Activated naive CD8-positive, alpha-beta T cell (primary cell): Measurements from ENCODE around the gene SIRT5.
A peak's percentile ranks its signal among the peaks of the same experiment; 100 is the strongest.

Experiments
- H3K27ac Mint-ChIP-seq: one replicate; pipeline ENCODE4 v1.8.0; 2021; ENCODE audit warnings: mixed read lengths
- H3K27me3 Mint-ChIP-seq: one replicate; pipeline ENCODE4 v1.8.0; 2021; ENCODE audit warnings: mixed read lengths
- H3K36me3 Mint-ChIP-seq: one replicate; pipeline ENCODE4 v1.8.0; 2021; ENCODE audit warnings: mixed read lengths
- H3K4me1 Mint-ChIP-seq: one replicate; pipeline ENCODE4 v1.8.0; 2021; ENCODE audit warnings: low read depth, mixed read lengths
- H3K4me3 Mint-ChIP-seq: one replicate; pipeline ENCODE4 v1.8.0; 2021; ENCODE audit warnings: mild to moderate bottlenecking, mixed read lengths
- H3K9me3 Mint-ChIP-seq: one replicate; pipeline ENCODE4 v1.8.0; 2021; ENCODE audit warnings: low read depth, mixed read lengths

SIRT5 gene

GRCh38 chr6:13574571-13575376 is at the start of gene SIRT5:
Gene SIRT5 (plus strand): TSS chr6:13574601. CDS start chr6:13584111, 9,510 bp downstream.
- Mint-ChIP-seq H3K36me3 (no peaks in the 10 kb centered on the region), H3K27ac (peak within 1 kb of the TSS; percentile 98), H3K4me1 (peaks cover 17% of the 10 kb centered on the region), H3K9me3 (no peaks in the 10 kb centered on the region), H3K4me3 (peak within 1 kb of the TSS; percentile 95), H3K27me3 (no peaks in the 10 kb centered on the region)

DNA sequence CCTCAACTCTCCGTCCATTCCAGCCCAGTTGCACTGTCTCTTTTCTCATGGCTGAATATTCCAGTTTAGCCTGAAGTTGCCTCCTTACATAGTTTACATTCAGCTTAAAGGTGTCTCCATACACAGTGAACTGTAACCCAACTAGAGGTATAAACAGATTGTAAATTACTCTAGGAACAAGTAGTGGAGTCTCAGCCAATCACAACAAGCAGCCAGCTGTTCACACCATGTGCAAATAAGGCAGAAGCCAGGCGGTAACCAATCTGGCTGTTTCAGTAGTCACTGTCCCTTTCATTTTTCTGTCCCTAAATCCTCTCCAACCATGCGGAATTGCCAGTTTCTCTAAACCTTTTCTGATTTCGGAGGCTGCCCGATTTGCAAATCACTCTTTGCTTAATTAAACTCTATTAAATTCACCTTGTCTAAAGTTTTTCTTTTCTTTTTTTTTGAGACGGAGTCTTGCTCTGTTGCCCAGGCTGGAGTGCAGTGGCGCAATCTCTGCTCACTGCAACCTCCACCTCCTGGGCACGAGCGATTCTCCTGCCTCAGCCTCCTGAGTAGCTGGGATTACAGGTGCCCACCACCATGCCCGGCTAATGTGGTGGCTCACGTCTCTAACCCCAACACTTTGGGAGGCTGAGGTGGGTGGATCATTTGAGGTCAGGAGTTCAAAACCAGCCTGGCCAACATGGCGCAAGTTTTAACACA is 49.4 kb upstream of the SIRT5 start:
- Mint-ChIP-seq H3K4me3 (no peak overlapping the region), H3K27ac (no peak overlapping the region), H3K36me3 (no peaks in the 10 kb centered on the region), H3K27me3 (no peaks in the 10 kb centered on the region), H3K4me1 (peaks cover 20% of the 10 kb centered on the region), H3K9me3 (no peaks in the 10 kb centered on the region)

DNA sequence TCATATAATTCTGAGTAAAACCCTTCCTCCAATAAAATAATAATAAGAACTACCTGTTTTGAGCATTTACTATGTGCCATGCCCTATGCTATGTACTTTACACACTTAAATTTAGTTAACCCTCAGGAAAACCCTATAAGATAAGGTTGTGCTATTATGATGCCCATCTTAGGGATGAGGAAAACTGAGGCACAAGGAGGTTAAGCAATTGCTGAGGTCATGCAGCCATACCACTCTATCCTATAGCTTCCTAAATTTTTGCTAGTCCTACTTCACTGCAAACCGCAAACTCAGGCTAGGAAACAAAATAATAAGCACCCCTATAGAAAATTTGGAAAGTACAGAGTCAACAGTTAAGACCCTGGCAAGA is 48.1 kb upstream of the SIRT5 start:
- H3K27ac Mint-ChIP-seq = peak overlapping the region; percentile 37
- H3K27me3 Mint-ChIP-seq = no peaks in the 10 kb centered on the region
- no peaks in the 10 kb centered on the region for H3K36me3 Mint-ChIP-seq
- H3K4me3 Mint-ChIP-seq = peak overlapping the region; percentile 14
- no peaks in the 10 kb centered on the region for H3K9me3 Mint-ChIP-seq
- peaks cover 20% of the 10 kb centered on the region for H3K4me1 Mint-ChIP-seq

DNA sequence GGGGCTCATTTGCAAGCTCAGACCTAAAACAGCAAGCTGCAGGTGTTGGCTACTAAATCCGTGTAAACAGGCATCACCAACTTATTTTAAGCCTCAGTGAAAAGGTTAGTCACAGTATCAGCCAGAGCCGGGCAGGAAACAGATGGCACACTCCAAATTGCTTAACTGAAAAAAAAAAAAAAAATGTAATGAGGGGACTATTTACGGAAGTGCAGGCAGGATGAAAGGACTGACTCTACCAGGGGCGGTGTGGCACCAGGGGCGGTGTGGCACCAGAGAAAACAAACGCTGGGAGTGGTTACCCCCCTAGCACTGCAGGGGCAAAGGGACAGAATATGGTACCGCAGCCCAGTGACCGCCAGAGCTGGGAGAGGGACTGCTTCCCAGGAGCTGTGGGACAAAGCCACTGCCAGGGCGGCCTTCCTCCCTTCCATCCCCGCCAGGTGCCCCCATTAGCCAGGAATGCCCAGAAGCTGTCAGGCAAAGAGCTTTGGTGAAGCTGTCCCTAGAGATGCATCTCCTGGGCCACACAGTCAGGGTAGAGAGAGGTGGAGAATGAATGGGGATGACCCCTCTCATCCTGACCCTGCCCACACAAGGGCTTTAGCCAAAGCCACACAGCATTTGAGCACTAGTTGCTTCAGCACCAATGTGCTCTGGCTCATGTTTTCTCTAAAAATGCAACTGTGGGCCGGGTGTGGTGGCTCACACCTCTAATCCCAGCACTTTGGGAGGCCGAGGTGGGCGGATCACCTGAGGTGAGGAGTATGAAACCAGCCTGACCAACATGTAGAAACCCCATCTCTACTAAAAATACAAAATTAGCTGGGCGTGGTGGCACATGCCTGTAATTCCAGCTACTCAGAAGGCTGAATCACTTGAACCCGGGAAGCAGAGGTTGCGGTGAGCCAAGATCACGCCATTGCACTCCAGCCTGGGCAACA is 47.4 kb upstream of the SIRT5 start:
- Mint-ChIP-seq H3K27ac (peak overlapping the region; percentile 37), H3K27me3 (no peaks in the 10 kb centered on the region), H3K36me3 (no peaks in the 10 kb centered on the region), H3K4me1 (peaks cover 20% of the 10 kb centered on the region), H3K4me3 (peak overlapping the region; percentile 14), H3K9me3 (no peaks in the 10 kb centered on the region)

DNA sequence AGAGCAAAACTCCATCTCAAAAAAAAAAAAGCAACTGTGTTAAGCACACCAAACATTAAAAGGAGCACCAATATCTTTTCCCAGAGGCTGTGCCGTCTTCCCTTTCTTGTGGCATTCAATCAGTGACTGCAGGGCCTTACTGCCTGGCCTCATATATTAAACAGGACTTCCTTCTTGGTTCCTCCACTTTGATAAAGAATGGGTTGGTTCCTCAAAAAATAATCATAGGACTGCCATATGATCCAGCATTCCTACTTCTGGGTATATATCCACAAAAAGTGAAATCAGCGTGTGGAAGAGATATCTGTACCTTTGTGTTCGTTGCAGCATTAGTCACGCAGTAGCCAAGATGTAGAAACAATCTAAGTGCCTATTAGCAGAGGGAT is 46.7 kb upstream of the SIRT5 start:
- no peaks in the 10 kb centered on the region for H3K36me3 Mint-ChIP-seq
- H3K4me3 Mint-ChIP-seq = no peak overlapping the region
- peak overlapping the region; percentile 52 for H3K27ac Mint-ChIP-seq
- H3K9me3 Mint-ChIP-seq = no peaks in the 10 kb centered on the region
- H3K27me3 Mint-ChIP-seq = no peaks in the 10 kb centered on the region
- peaks cover 20% of the 10 kb centered on the region for H3K4me1 Mint-ChIP-seq

DNA sequence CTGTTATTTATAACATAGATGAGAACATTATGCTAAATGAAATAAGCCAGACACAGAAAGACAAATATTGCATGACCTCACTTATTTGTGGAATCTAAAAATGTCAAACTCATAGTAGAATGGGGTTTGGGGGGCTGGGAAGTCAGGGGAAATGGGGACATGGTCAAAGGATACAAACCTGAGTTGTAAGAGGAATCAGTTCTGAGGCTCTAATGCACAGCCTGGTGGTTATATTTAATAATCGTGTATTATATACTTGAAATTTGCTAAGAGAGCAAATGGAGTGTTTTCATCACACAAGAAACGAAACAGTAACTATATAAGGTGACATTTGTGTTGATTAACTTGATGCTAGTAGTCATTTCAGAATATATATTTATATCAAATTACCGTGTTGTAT is 46.2 kb upstream of the SIRT5 start:
- H3K27ac Mint-ChIP-seq = no peak overlapping the region

GRCh38 chr6:13528777-13529343 is 45.5 kb upstream of the SIRT5 start:
- Mint-ChIP-seq H3K4me1 (peaks cover 20% of the 10 kb centered on the region), H3K27ac (no peak overlapping the region), H3K36me3 (no peaks in the 10 kb centered on the region), H3K9me3 (no peaks in the 10 kb centered on the region), H3K4me3 (no peak overlapping the region), H3K27me3 (no peaks in the 10 kb centered on the region)

More for the DNA sequence above, 46.2 kb upstream of the SIRT5 start:
- no peak overlapping the region for H3K4me3 Mint-ChIP-seq
- no peaks in the 10 kb centered on the region for H3K9me3 Mint-ChIP-seq
- H3K4me1 Mint-ChIP-seq = peaks cover 20% of the 10 kb centered on the region
- no peaks in the 10 kb centered on the region for H3K27me3 Mint-ChIP-seq
- H3K36me3 Mint-ChIP-seq = no peaks in the 10 kb centered on the region

GRCh38 chr6:13531956-13532355 is 42.4 kb upstream of the SIRT5 start:
- no peak overlapping the region for H3K27ac Mint-ChIP-seq
- no peaks in the 10 kb centered on the region for H3K27me3 Mint-ChIP-seq
- H3K4me3 Mint-ChIP-seq = no peak overlapping the region
- H3K36me3 Mint-ChIP-seq = no peaks in the 10 kb centered on the region
- no peaks in the 10 kb centered on the region for H3K9me3 Mint-ChIP-seq
- H3K4me1 Mint-ChIP-seq = peaks cover 5% of the 10 kb centered on the region

DNA sequence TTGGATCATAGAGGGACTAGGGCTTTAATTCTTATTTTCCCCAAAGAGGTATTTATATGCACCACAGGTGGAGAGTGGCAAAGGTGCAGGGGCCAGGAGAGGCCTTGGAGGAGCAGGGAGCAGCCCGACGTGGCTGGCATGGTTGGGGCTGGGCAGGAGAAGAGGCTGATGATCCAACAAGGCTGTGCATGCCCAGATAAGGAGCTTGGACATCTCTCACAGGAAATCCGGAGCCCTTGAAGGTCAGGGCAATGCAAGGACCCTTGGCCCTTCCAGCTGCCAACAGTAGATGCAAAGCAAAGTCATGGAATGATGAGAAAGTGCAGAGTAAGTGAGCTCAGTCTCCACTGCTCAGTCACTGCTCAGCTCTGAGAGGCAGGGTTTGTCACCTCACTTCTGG is 39.9 kb upstream of the SIRT5 start:
- Mint-ChIP-seq H3K9me3 (no peaks in the 10 kb centered on the region), H3K4me3 (no peak overlapping the region), H3K27me3 (no peaks in the 10 kb centered on the region), H3K4me1 (no peaks in the 10 kb centered on the region), H3K36me3 (no peaks in the 10 kb centered on the region), H3K27ac (no peak overlapping the region)

DNA sequence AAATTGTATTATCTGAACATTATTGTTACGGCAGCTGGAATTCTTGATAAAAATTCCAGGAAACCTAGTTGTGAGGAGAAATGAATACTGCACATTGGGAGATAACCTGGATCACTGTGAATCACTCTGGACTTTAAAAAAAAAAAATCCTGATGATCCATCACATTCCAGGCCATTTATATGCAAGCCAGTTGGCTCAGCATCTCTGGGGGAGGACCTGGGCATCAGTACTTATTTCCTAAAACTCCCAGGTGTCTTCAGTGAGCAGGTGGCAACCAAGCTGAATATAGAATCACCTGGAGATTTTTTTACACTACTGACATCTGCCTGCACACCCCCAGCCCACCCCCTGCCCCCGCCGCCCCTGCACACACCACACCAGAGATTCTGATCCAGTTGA is 39.1 kb upstream of the SIRT5 start:
- Mint-ChIP-seq H3K9me3 (no peaks in the 10 kb centered on the region), H3K4me1 (no peaks in the 10 kb centered on the region), H3K27ac (no peak overlapping the region), H3K27me3 (no peaks in the 10 kb centered on the region), H3K4me3 (no peak overlapping the region), H3K36me3 (no peaks in the 10 kb centered on the region)

GRCh38 chr6:13536796-13537526 is 37.4 kb upstream of the SIRT5 start:
- H3K4me1 Mint-ChIP-seq = no peaks in the 10 kb centered on the region
- no peaks in the 10 kb centered on the region for H3K27me3 Mint-ChIP-seq
- H3K9me3 Mint-ChIP-seq = no peaks in the 10 kb centered on the region
- no peaks in the 10 kb centered on the region for H3K36me3 Mint-ChIP-seq
- no peak overlapping the region for H3K27ac Mint-ChIP-seq
- no peak overlapping the region for H3K4me3 Mint-ChIP-seq

DNA sequence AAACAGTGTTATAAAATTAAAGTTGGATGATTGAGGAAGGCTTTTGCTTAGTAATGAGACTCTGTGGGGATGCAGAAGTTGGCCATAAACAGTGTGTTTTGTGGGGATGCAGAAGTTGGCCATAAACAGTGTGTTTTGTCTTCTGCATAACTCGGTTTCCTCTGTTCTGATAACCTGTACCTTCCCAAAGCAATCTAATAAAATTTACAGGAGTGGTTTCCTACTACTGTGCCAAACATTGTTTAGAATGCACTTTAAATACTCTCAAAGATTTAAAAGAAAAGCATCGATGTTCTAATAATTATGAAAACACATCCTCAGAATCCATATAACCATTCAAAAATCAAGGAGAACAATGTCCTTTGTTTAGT is 36.9 kb upstream of the SIRT5 start:
- Mint-ChIP-seq H3K27ac (no peak overlapping the region), H3K4me3 (no peak overlapping the region), H3K36me3 (no peaks in the 10 kb centered on the region)

GRCh38 chr6:13538084-13538483 is 36.3 kb upstream of the SIRT5 start:
- H3K9me3 Mint-ChIP-seq = no peaks in the 10 kb centered on the region
- no peaks in the 10 kb centered on the region for H3K36me3 Mint-ChIP-seq
- no peak overlapping the region for H3K27ac Mint-ChIP-seq
- no peaks in the 10 kb centered on the region for H3K4me1 Mint-ChIP-seq
- H3K4me3 Mint-ChIP-seq = no peak overlapping the region
- no peaks in the 10 kb centered on the region for H3K27me3 Mint-ChIP-seq

More for the DNA sequence above, 36.9 kb upstream of the SIRT5 start:
- H3K9me3 Mint-ChIP-seq = no peaks in the 10 kb centered on the region
- H3K27me3 Mint-ChIP-seq = no peaks in the 10 kb centered on the region
- H3K4me1 Mint-ChIP-seq = no peaks in the 10 kb centered on the region

- Mint-ChIP-seq H3K36me3 (no peaks in the 10 kb centered on the region), H3K4me1 (no peaks in the 10 kb centered on the region), H3K27me3 (no peaks in the 10 kb centered on the region), H3K4me3 (no peak overlapping the region), H3K9me3 (no peaks in the 10 kb centered on the region), H3K27ac (no peak overlapping the region)
Measured at GRCh38 chr6:13538600-13538999, 35.8 kb upstream of the SIRT5 start.
